Stimulated activated CD4-positive, alpha-beta T cell treated with anti-CD3 and anti-CD28 coated beads, Interleukin-2, amount 100 ng/mL, for 4 hours (primary cell): Measurements from ENCODE around the gene METRN.

Experiments
- DNase-seq: peaks from one replicate; pipeline ENCODE4 v3.0.0-alpha.2; 2020; ENCODE audit warnings: low read depth

Gene METRN

GRCh38 chr16:677316-678190, 37.4 kb upstream of the METRN start:
- no peak for DNase-seq

- DNase-seq, result no peak
Measured at GRCh38 chr16:678209-678857, 36.6 kb upstream of the METRN start.

GRCh38 chr16:678858-679813, 35.8 kb upstream of the METRN start:
- DNase-seq, result no peak

DNA sequence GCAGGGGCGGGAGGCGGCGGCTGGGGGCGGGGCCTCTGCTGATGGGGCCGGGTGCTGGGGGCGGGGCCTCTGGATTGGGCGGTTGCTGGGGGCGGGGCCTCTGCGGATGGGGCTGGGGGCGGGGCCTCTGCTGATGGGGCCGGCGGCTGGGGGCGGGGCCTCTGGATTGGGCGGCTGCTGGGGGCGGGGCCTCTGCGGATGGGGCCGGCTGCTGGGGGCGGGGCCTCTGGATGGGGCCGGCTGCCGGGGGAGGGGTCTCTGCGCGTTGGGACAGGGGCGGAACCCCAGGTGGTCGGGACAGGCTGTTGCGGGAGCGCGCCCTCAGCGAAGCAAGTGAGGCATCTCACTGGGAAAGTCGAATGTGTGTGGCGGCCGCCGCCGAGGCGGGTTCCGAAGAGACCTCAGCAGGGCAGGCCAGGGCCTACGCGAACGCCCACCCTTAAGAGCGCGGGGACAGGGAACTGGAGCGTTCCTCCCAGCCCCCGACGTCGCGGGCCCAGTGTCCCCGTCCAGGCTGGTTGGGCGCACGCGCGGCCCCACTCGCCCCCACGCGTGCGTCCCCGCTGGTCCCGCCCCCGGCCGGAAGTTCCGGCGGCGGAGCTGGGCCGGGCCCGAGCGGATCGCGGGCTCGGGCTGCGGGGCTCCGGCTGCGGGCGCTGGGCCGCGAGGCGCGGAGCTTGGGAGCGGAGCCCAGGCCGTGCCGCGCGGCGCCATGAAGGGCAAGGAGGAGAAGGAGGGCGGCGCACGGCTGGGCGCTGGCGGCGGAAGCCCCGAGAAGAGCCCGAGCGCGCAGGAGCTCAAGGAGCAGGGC, 34.9 kb upstream of the METRN start, which contains the start of gene STUB1:
Gene STUB1, plus strand, starts transcription at position 597 of the 811 bp plus-strand sequence. Its CDS starts 116 bp downstream, at position 713.
- DNase-seq, result peak; percentile 80

- no peak for DNase-seq
Measured at GRCh38 chr16:680625-680945, 34.3 kb upstream of the METRN start.

- no peak for DNase-seq
Measured at GRCh38 chr16:680967-681745, 33.8 kb upstream of the METRN start.

DNA sequence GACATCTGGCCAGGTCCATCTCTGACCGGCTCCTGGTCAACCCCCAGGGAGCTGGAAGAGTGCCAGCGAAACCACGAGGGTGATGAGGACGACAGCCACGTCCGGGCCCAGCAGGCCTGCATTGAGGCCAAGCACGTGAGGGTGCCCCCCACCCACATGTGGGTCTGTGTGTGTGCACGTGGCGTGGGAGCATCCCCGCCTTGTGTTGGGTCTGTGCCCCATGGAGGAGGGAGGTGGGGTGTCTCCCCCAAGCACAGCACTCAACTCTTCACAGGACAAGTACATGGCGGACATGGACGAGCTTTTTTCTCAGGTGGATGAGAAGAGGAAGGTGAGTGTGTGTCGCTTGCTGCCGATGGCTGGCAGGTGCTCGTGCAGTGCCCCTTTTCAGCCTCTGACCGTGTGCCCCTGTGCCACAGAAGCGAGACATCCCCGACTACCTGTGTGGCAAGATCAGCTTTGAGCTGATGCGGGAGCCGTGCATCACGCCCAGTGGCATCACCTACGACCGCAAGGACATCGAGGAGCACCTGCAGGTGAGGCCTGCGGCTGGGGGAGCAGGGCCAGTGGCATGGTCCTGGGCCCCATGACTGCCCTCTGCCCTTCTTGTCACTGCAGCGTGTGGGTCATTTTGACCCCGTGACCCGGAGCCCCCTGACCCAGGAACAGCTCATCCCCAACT, 33.0 kb upstream of the METRN start:
- DNase-seq, result no peak

DNA sequence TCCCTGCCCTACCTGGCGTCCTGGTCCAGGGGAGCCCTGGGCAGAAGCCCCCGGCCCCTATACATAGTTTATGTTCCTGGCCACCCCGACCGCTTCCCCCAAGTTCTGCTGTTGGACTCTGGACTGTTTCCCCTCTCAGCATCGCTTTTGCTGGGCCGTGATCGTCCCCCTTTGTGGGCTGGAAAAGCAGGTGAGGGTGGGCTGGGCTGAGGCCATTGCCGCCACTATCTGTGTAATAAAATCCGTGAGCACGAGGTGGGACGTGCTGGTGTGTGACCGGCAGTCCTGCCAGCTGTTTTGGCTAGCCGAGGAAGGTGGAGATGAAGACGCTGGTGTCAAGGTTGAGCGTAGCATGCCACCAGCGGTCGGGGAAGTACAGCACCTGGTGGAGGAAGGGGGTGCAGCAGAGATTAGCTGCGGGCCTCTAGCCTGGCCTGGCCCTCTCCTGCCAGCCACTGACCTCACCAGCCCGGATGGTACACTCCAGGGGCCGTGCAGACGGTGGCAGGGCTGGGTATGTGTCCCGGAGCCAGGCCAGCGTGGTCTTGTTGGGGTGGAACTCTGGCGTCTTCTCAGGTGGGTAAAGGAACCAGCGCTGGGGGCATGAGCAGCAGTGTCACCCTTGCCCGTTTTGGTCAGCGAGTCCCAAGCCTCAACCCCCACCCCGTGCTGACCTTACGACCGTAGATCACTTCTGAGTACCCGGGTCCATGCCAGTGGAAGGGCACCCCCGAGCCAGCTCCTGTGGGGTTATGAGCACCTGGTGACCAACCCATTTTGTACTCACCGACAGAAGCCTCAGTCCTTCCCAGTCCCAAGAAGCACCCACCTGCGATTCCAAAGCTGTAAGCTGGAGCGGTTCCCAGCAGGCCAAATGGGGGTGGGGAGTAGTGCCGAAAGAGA, 32.2 kb upstream of the METRN start:
- DNase-seq, result no peak

DNA sequence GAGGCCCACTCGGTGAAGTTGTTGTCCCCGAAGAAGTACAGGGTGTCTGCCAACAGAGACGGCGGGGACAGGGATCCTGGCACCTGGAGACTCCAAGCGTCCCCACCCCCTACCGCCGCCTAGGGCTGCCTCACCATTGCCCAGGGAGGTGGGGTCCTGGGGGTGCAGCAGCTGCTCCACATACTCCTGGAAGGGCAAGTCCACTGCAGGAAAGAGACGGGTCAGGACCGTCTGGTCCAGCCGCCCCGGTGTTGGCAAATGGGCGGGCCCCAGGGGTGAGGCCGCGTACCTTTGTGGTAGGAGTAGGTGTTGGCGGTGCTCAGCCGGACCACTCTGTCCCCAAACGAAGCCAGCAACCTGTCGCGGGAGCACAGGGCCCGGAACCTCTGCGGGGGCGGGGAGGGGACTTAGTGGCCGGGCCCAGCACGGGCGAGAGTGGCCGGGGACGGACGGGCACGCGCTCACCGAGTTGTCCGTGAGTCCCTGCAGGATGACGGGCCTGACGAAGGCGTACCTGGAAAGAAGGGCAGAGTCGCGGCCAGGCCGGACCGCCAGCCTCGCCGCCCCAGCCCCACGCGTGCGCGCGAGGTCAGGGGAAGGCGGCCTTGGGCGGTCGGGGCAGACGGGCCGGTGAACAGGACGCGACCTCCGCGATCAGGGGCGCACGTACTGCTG, 31.4 kb upstream of the METRN start:
- no peak for DNase-seq

DNA sequence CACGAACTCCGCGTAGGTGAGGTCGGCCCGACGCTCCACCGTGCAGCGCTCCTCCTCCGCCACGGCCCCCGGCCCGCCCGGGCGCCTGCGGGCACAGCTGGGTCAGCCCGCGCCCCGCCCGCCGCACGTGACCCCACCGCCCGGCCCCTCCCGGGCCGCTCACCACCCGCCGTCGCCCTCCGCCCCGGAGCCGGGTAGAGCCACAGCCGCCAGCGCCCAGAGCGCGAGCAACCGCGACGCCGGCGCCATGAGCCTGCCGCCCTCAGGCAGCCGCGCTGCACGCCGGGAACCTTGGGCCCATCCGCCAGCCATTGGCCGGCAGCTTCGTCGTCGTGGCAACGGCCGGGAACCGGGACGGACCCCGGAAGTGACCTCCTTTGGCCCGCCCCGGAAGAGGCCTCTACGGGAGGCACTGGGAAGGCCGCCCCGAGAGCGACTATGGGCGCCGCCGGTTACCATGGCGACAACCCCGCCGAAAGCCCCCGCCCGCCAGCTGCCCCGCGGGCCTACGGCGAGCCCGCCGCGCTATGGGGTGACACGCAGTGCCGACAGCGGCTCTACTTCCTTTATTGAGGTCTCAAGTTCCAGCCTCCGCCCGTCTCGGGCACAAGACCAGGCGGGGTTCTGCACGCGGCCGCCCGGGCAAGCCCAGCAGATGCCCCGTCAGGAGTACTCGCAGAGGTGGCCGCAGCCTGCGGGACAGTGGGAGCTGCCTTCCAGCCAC, 30.7 kb upstream of the METRN start, which contains the start of gene JMJD8:
Gene JMJD8, minus strand, starts transcription at position 264 of the 724 bp plus-strand sequence. Its CDS starts 15 bp downstream, at position 249.
- DNase-seq, result peak; percentile 95

DNA sequence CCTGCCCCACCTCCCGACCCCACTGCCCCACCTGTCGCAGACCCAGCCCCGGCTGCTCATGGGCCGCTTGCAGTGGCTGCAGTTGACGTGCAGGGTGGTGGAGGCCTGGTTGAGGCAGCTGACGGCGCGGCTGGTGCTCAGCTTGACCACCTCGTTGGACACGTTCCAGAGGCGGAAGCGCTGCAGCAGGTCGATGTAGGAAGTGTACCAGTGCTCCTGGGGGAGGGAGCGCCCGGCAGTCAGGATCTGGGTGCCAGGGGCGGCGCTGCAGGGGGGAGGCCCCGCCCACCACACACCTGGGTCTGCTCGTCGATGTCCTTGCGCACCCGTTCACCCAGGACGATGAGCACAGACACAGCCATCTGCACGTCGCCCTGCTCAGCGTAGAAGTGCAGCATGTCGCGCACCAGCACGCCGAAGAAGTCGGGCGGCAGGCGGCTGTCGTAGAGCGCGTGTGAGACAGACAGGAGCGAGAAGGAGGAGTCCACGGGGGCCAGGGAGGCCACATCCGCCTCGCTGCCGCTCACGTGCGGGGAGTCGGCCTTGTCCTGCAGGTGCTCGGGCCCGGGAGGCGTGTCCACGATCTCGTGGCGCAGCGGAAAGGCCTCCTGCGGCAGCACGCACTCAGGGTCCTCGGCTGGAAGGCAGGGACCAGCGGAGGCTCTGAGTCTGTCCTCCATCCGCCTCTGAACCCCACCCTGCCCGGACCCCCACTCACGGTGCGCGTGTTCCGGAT, 29.8 kb upstream of the METRN start:
- DNase-seq, result no peak

GRCh38 chr16:685967-686366, 29.0 kb upstream of the METRN start:
- DNase-seq, result no peak

DNA sequence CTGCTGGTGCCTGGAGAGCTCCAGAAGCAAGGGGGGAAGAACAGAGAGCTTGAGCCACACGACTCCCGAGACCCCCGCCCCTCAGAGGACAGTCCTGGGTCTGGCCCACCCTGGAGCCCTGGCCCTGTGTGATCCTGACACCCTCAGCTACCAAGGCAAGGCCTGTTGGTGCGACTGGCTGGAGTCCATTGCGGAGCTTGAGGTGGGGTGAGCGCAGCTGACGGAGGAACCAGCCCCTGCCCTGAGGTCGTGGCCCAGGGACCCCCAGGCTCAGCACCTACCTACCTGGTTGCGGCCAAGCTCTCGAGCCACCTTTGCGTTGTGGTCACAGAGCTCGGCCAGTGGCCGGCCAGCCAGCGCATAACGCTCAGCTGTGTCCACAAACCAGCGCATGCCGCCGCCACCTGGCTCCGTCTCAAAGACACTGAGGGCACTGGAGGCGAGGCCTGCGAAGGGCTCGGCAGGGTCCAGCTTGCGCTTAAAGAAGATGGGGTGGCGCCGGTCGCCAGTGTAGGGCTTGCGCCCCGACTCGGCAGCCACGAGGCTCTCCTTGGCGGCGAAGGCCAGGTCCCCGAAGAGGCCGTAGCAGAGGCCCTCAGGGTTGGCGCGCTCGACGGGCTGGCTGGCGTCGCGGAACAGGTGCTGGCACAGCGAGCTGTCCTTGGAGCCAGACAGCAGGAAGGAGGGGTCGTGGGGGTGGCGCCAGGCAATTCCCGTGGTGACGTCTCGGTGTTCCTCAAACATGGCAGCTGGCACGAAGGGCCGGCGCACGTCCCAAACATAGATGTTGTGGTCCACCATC, 28.3 kb upstream of the METRN start:
- no peak for DNase-seq

DNA sequence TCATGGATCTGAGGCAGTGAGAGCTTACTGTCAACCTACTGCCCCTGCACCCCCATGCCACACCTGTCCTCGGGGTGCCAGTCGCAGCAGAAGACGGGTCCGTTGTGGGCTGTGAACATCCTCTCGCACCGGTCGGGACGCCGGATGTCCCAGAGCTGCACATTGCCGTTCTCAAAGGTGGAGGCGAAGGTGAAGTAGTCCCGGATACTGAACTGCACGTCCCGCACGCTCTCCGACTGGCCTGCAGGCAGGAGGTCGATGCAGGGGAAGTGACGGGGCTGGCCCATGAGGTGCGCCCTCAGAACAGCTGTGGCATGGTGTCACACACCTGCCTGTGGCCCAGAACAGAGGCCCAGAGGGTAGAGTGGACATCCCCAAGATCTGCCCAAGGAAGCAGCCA, 27.4 kb upstream of the METRN start:
- no peak for DNase-seq

DNA sequence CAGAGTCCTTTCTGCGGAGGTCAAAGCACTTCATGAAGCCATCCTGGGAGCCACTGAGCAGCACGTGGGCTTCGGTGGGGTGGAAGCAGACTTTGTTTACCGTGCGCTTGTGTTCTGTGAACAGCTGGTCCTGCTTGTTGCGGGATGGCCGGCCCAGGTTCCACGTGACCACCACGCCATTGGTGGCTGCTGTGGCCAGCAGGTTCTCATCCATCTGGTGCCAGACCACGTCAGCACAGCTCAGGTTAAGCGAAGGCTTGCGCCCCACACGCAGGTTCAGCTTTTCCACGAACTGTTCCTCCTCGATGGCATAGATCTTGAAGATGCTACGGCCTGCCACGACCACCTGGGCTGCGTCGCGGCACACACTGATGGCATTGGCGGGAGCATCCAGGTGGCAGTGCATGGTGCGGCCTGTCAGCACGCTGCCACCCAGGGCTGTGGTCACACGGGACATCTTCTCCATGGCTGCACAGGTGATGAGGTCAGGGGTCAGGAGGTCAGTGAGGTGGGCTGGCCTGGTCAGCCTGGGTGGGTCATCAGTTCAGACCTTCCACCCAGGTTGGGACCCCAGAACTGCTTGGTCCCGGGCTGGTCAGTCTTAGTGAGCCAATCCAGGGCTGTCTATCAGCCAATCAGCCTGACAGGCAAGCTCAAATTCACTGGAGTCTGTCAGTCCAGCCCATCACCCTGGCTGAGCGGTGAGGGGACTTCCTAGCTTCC, 25.6 kb upstream of the METRN start:
- no peak for DNase-seq
